ENCODE data around the gene OR10H5.
"Not testable (repeated sequence)": the region's sequence is repeated elsewhere in the genome, so short reads cannot be mapped to it uniquely, and the experiment has no call there.

Gene OR10H5

GRCh38 chr19:15836330-15837220 is 49.1 kb downstream of the OR10H5 start:
- peak; percentile 100 for ATAC-seq
- TF ChIP-seq BACH2 (CRISPR knock-in tag; IDR thresholded peaks at IDR 0.05; ENCODE audit: borderline replicate concordance) (no peak), ZNF565 (CRISPR knock-in tag; conservative IDR thresholded peaks at IDR 0.05; ENCODE audit: low read depth) (no peak), ESRRG (CRISPR knock-in tag; IDR thresholded peaks at IDR 0.05) (no peak), TSHZ2 (CRISPR knock-in tag; IDR thresholded peaks at IDR 0.05) (no peak), CSDC2 (CRISPR knock-in tag; IDR thresholded peaks at IDR 0.05) (0 out of 2 replicates have a peak, but pooled peaks have one; percentile 50), ZFP3 (CRISPR knock-in tag; IDR thresholded peaks at IDR 0.05) (peak; percentile 16; the same call in 1 of the 2 replicates), ZNF8 (CRISPR knock-in tag; IDR thresholded peaks at IDR 0.05) (no peak), RARB (CRISPR knock-in tag; IDR thresholded peaks at IDR 0.05) (no peak), ZC3H10 (CRISPR knock-in tag; IDR thresholded peaks at IDR 0.05) (no peak)

GRCh38 chr19:15837221-15837731 is 49.8 kb downstream of the OR10H5 start:
- TF ChIP-seq BACH2 (CRISPR knock-in tag; IDR thresholded peaks at IDR 0.05; ENCODE audit: borderline replicate concordance) (no peak), CREB5 (CRISPR knock-in tag; IDR thresholded peaks at IDR 0.05; ENCODE audit: low read depth) (no peak), GLIS3 (CRISPR knock-in tag; IDR thresholded peaks at IDR 0.05) (no peak), OSR1 (CRISPR knock-in tag; IDR thresholded peaks at IDR 0.05) (no peak), CSRNP3 (CRISPR knock-in tag; IDR thresholded peaks at IDR 0.05) (no peak), RARB (CRISPR knock-in tag; IDR thresholded peaks at IDR 0.05) (no peak), PPARA (CRISPR knock-in tag; IDR thresholded peaks at IDR 0.05; ENCODE audit: borderline replicate concordance) (no peak), TOX (CRISPR knock-in tag; IDR thresholded peaks at IDR 0.05; ENCODE audit: borderline replicate concordance) (no peak), ZFP30 (CRISPR knock-in tag; IDR thresholded peaks at IDR 0.05) (no peak)
- ATAC-seq: peak; percentile 38

- no peak for TF ChIP-seq PATZ1 (CRISPR knock-in tag; IDR thresholded peaks at IDR 0.05; ENCODE audit: borderline replicate concordance)
- TF ChIP-seq CSRNP3 (CRISPR knock-in tag; IDR thresholded peaks at IDR 0.05): no peak
- no peak for TF ChIP-seq CSDC2 (CRISPR knock-in tag; IDR thresholded peaks at IDR 0.05)
- TF ChIP-seq ZFP3 (CRISPR knock-in tag; IDR thresholded peaks at IDR 0.05): no peak
- TF ChIP-seq POU6F1 (CRISPR knock-in tag; IDR thresholded peaks at IDR 0.05; ENCODE audit: borderline replicate concordance, low read depth): no peak
- TF ChIP-seq ZNF565 (CRISPR knock-in tag; conservative IDR thresholded peaks at IDR 0.05; ENCODE audit: low read depth): no peak
- no peak for TF ChIP-seq BACH2 (CRISPR knock-in tag; IDR thresholded peaks at IDR 0.05; ENCODE audit: borderline replicate concordance)
- no peak for TF ChIP-seq ZNF70 (CRISPR knock-in tag; IDR thresholded peaks at IDR 0.05)
- TF ChIP-seq SNAI2 (CRISPR knock-in tag; IDR thresholded peaks at IDR 0.05): no peak
- TF ChIP-seq ZC3H10 (CRISPR knock-in tag; IDR thresholded peaks at IDR 0.05): no peak
- no peak for TF ChIP-seq TOX (CRISPR knock-in tag; IDR thresholded peaks at IDR 0.05; ENCODE audit: borderline replicate concordance)
- no peak for TF ChIP-seq CREB5 (CRISPR knock-in tag; IDR thresholded peaks at IDR 0.05; ENCODE audit: low read depth)
- no peak for ATAC-seq
These were observed 50.9 kb downstream of the OR10H5 start for GRCh38 chr19:15838351-15838750.

GRCh38 chr19:15839888-15840287 is 52.4 kb downstream of the OR10H5 start:
- ATAC-seq: not testable (repeated sequence)
